Measurements from ENCODE around the gene TBL1X. TPM values are rescaled to one million over a fixed set of nuclear protein-coding genes. Genes with fewer than 3 reads are reported as not detected.

Gene TBL1X
- total RNA-seq (2022; extraction: Qiagen RNA extraction): 11.9 to 14.5 TPM (median 13.2 TPM) in 5 replicates

GRCh38 chrX:9464435-9465371, at the start of gene TBL1X:
Gene TBL1X (plus strand): TSS chrX:9465058. CDS start chrX:9653587, 188,529 bp downstream.

GRCh38 chrX:9765737-9766097, 300.9 kb downstream of the TBL1X start, which contains the start of gene GPR143:
Gene GPR143 (minus strand): TSS chrX:9765847. CDS start chrX:9765817, 30 bp downstream.

GRCh38 chrX:9785944-9786797, 321.3 kb downstream of the TBL1X start, which contains the start of gene SHROOM2:
Gene SHROOM2 (plus strand): TSS chrX:9786429. CDS start chrX:9786546, 117 bp downstream.

Data from A549 treated with Mapracorat at 1 μM for 4 hours (cell line).